Kidney (tissue), 14 donors: ENCODE data around the gene LENG9. TPM values are rescaled to one million over a fixed set of nuclear protein-coding genes. Genes with fewer than 3 reads are reported as not detected.

Experiments
- DNase-seq, 5 donors: peaks; one replicate each; pipeline ENCODE4 v3.0.0-alpha.2; 2013 to 2020
- FAIRE-seq: peaks from 2 replicates; lab custom pipeline; 2012; peaks lifted over from hg19 to GRCh38; lab: Jason Lieb, UNC
- H3K27ac ChIP-seq, 2 donors: one replicate each; pipeline ENCODE4 v1.7.0; 2013; ENCODE audit warnings: low read depth in 2 of 2, low read length in 2 of 2, inconsistent platforms in 1 of 2
- H3K27me3 ChIP-seq: one replicate; pipeline ENCODE4 v1.7.1; 2013; ENCODE audit warnings: low read length, inconsistent platforms; ENCODE audit not compliant: control insufficient read depth, insufficient read depth
- H3K36me3 ChIP-seq, 3 donors: one replicate each; pipeline versions ENCODE4 v1.7.0 to v1.7.1; 2013; ENCODE audit warnings: low read length in 3 of 3, control low read depth in 1 of 3, inconsistent platforms in 1 of 3; ENCODE audit not compliant: insufficient read depth in 3 of 3, control insufficient read depth in 2 of 3
- H3K4me1 ChIP-seq, 3 donors: one replicate each; pipeline versions ENCODE4 v1.7.0 to v1.7.1; 2013; ENCODE audit warnings: low read length in 3 of 3, inconsistent platforms in 1 of 3, low read depth in 1 of 3; ENCODE audit not compliant: control insufficient read depth in 2 of 3, insufficient read depth in 2 of 3
- H3K4me3 ChIP-seq, 3 donors: one replicate each; pipeline versions ENCODE4 v1.7.0 to v1.8.1; 2013; ENCODE audit warnings: low read length in 3 of 3, control low read depth in 1 of 3, inconsistent platforms in 1 of 3
- H3K9ac ChIP-seq, 3 donors: one replicate each; pipeline versions ENCODE4 v1.7.0 to v1.7.1; 2013; ENCODE audit warnings: low read length in 3 of 3, control low read depth in 1 of 3, inconsistent platforms in 1 of 3
- H3K9me3 ChIP-seq, 3 donors: one replicate each; pipeline versions ENCODE4 v1.7.0 to v1.7.1; 2013; ENCODE audit warnings: low read length in 3 of 3, control low read depth in 1 of 3, inconsistent platforms in 1 of 3; ENCODE audit not compliant: control insufficient read depth in 2 of 3, insufficient read depth in 1 of 3
- CTCF ChIP-seq: IDR thresholded peaks from 3 replicates; pipeline ENCODE4 v1.5.1; 2012; ENCODE audit warnings: mild to moderate bottlenecking, moderate library complexity, borderline replicate concordance; ENCODE audit not compliant: insufficient read depth; ENCODE audit errors: extremely low read depth
- intact Hi-C: fragments of 100-400 bp; cut with DNase I; formaldehyde crosslinking; loops from one replicate; pipeline ENCODE4 v1.11.1; 2022
- polyA plus RNA-seq: library from polyadenylated mRNA; stranded (reverse); fragments of 350-450 nt; fragmentation: Illumina TruSeq; extraction: RNeasy Lipid Tissue Mini Kit (QIAGEN cat#74804); gene quantifications from one replicate; pipeline ENCODE4 v1.2.3, GENCODE V29; 2014; ENCODE audit warnings: low read depth, low replicate concordance; ENCODE audit not compliant: insufficient read depth
- total RNA-seq: library from RNA; stranded (reverse); fragmentation: NEBNext Ultra II Directional; extraction: Animal tissue kit (Norgen Biotek cat#: 25700); gene quantifications from one replicate; pipeline ENCODE4 v1.2.1, GENCODE V29; 2021
- donor health status: control.
- donor health status: control.
- donor health status: control.
- donor health status: control.
- donor health status: control.
- donor health status: DM: yes; HTN: yes; CAD: no.
- donor health status: Normal renal cell carcinoma (clear cell type).

Gene LENG9
- total and polyA plus RNA-seq, 2 donors from 2014 or later = 2.0 to 6.8 TPM

GRCh38 chr19:54460230-54461005 is 3.2 kb downstream of the LENG9 start:
- Histone ChIP-seq H3K27ac (no peak overlapping the region), H3K9ac (no peak overlapping the region), H3K36me3 (peaks cover 2 to 37% (median 25%) of the 10 kb centered on the region in 3 donors), H3K4me1 (peaks cover 0 to 10% (median 5%) of the 10 kb centered on the region in 3 donors), H3K27me3 (no peaks in the 10 kb centered on the region), H3K4me3 (no peak overlapping the region), H3K9me3 (no peaks in the 10 kb centered on the region)
- TF ChIP-seq CTCF = no peak
- DNase-seq (peak in 2 of 5 donors; percentile 67 to 80), FAIRE-seq (no peak)
- intact Hi-C loops = no loop called here

GRCh38 chr19:54459282-54460229 is 4.0 kb downstream of the LENG9 start:
- intact Hi-C loops = no loop called here
- Histone ChIP-seq H3K9me3 (no peaks in the 10 kb centered on the region), H3K27ac (no peak overlapping the region), H3K36me3 (peaks cover 2 to 45% (median 31%) of the 10 kb centered on the region in 3 donors), H3K27me3 (no peaks in the 10 kb centered on the region), H3K4me3 (no peak overlapping the region), H3K4me1 (peaks cover 0 to 10% (median 5%) of the 10 kb centered on the region in 3 donors), H3K9ac (no peak overlapping the region)
- TF ChIP-seq CTCF = no peak
- DNase-seq (peak in 1 of 5 donors; percentile 66), FAIRE-seq (no peak)

- H3K4me3 ChIP-seq = no peak overlapping the region
- H3K4me1 ChIP-seq = peaks cover 0 to 10% (median 2%) of the 10 kb centered on the region in 3 donors
- no peaks in the 10 kb centered on the region for H3K9me3 ChIP-seq
- no peak overlapping the region for H3K27ac ChIP-seq
- FAIRE-seq (no peak), DNase-seq (peak in 1 of 5 donors; percentile 75)
- H3K9ac ChIP-seq = no peak overlapping the region
- H3K36me3 ChIP-seq = peaks cover 4 to 53% (median 37%) of the 10 kb centered on the region in 3 donors
- intact Hi-C loops = no loop called here
- no peak for TF ChIP-seq CTCF
- no peaks in the 10 kb centered on the region for H3K27me3 ChIP-seq
These were observed 4.8 kb downstream of the LENG9 start for GRCh38 chr19:54458648-54459281.
